T-helper 9 cell (primary cell): ENCODE measurements around the gene ARPC2.
A peak's percentile ranks its signal among the peaks of the same experiment; 100 is the strongest.

ENCODE experiments used
- DNase-seq: peaks from one replicate; pipeline ENCODE4 v3.0.0-alpha.2; 2020

Gene ARPC2

GRCh38 chr2:218291318-218292047, 74.5 kb downstream of the ARPC2 start:
- no peak for DNase-seq

- DNase-seq: peak; percentile 77
Measured at GRCh38 chr2:218292048-218293014, 75.3 kb downstream of the ARPC2 start, which contains the start of gene TMBIM1. Gene TMBIM1, minus strand, starts transcription at chr2:218292503. Its CDS starts 10,362 bp downstream, at chr2:218282141.

- no peak for DNase-seq
Measured at GRCh38 chr2:218293715-218294429, 76.9 kb downstream of the ARPC2 start.

GRCh38 chr2:218294430-218295022, 77.5 kb downstream of the ARPC2 start:
- DNase-seq: no peak

GRCh38 chr2:218295029-218295428, 78.0 kb downstream of the ARPC2 start:
- DNase-seq: no peak

GRCh38 chr2:218296200-218296599, 79.2 kb downstream of the ARPC2 start:
- DNase-seq: no peak

GRCh38 chr2:218296847-218297246, 79.9 kb downstream of the ARPC2 start:
- no peak for DNase-seq

- no peak for DNase-seq
Measured at GRCh38 chr2:218298314-218298875, 81.4 kb downstream of the ARPC2 start.

- no peak for DNase-seq
Measured at GRCh38 chr2:218300141-218300540, 83.2 kb downstream of the ARPC2 start.

GRCh38 chr2:218301176-218301819, 84.3 kb downstream of the ARPC2 start:
- DNase-seq: peak; percentile 82
